Right atrium auricular region (tissue), 2 donors: ENCODE data around the gene SLAMF8. TPM values are rescaled to one million over a fixed set of nuclear protein-coding genes. Genes with fewer than 3 reads are reported as not detected.

Experiments
- DNase-seq: peaks from one replicate; pipeline ENCODE4 v3.0.0-alpha.2; 2019; ENCODE audit warnings: low spot score
- H3K27ac ChIP-seq, 2 donors: fragments of 200-600 bp; sonication (generic); 1 replicate in 1 of 2; 2 replicates in 1 of 2; pipeline ENCODE4 v1.5.1; 2016 to 2019
- H3K27me3 ChIP-seq, 2 donors: fragments of 200-600 bp; sonication (generic); one replicate each; pipeline versions ENCODE4 v1.5.1 to v1.6.0; 2017 to 2019
- H3K36me3 ChIP-seq: fragments of 200-600 bp; sonication (generic); one replicate; pipeline ENCODE4 v1.5.1; 2016
- H3K4me1 ChIP-seq, 2 donors: fragments of 200-600 bp; sonication (generic); one replicate each; pipeline versions ENCODE4 v1.5.1 to v1.6.0; 2017 to 2019
- H3K4me3 ChIP-seq, 2 donors: fragments of 200-600 bp; sonication (generic); 1 replicate in 1 of 2; 2 replicates in 1 of 2; pipeline ENCODE4 v1.5.1; 2017 to 2019; ENCODE audit warnings: mild to moderate bottlenecking in 1 of 2, moderate library complexity in 1 of 2
- H3K9me3 ChIP-seq, 2 donors: fragments of 200-600 bp; sonication (generic); one replicate each; pipeline ENCODE4 v1.5.1; 2019
- CTCF ChIP-seq, 2 donors: fragments of 200-600 bp; sonication (generic); IDR thresholded peaks; one replicate each; pipeline ENCODE4 v1.5.1; 2019; ENCODE audit warnings: antibody characterized with exemption in 2 of 2
- total RNA-seq, 2 donors: library from RNA; depleted of rRNA; stranded (reverse); fragments of >200 nt; gene quantifications; one replicate each; pipeline ENCODE4 v1.1.0, GENCODE V29; 2016

Gene SLAMF8
- total RNA-seq, 2 donors from 2014 or later: 1.0 to 4.2 TPM

- Histone ChIP-seq H3K27ac (no peak overlapping the region), H3K4me1 (no peaks in the 10 kb centered on the region), H3K9me3 (no peaks in the 10 kb centered on the region), H3K36me3 (no peaks in the 10 kb centered on the region), H3K27me3 (no peaks in the 10 kb centered on the region), H3K4me3 (no peak overlapping the region)
- no peak for DNase-seq
- no peak for TF ChIP-seq CTCF (IDR thresholded peaks at IDR 0.05)
Observed at GRCh38 chr1:159823406-159823805, 3.3 kb upstream of the SLAMF8 start.

GRCh38 chr1:159825564-159825963, 1.1 kb upstream of the SLAMF8 start:
- H3K27me3 ChIP-seq: no peaks in the 10 kb centered on the region
- H3K36me3 ChIP-seq: no peaks in the 10 kb centered on the region
- no peak for TF ChIP-seq CTCF (IDR thresholded peaks at IDR 0.05)
- H3K27ac ChIP-seq: no peak overlapping the region
- DNase-seq: no peak
- no peak overlapping the region for H3K4me3 ChIP-seq
- H3K4me1 ChIP-seq: peaks cover 0 to 13% of the 10 kb centered on the region in 2 donors
- no peaks in the 10 kb centered on the region for H3K9me3 ChIP-seq

GRCh38 chr1:159827102-159827490, 423 bp downstream of the SLAMF8 start:
- Histone ChIP-seq H3K9me3 (no peaks in the 10 kb centered on the region), H3K27ac (peak overlapping the region in 1 of 2 donors; percentile 7), H3K36me3 (no peaks in the 10 kb centered on the region), H3K4me3 (no peak overlapping the region), H3K4me1 (peaks cover 0 to 19% of the 10 kb centered on the region in 2 donors), H3K27me3 (no peaks in the 10 kb centered on the region)
- no peak for DNase-seq
- TF ChIP-seq CTCF (IDR thresholded peaks at IDR 0.05): no peak

- Histone ChIP-seq H3K4me1 (peaks cover 0 to 19% of the 10 kb centered on the region in 2 donors), H3K27ac (no peak overlapping the region), H3K36me3 (no peaks in the 10 kb centered on the region), H3K4me3 (no peak overlapping the region), H3K9me3 (no peaks in the 10 kb centered on the region), H3K27me3 (no peaks in the 10 kb centered on the region)
- TF ChIP-seq CTCF (IDR thresholded peaks at IDR 0.05): no peak
- DNase-seq: no peak
Observed at GRCh38 chr1:159827549-159827948, 876 bp downstream of the SLAMF8 start.

GRCh38 chr1:159828176-159828575, 1.5 kb downstream of the SLAMF8 start:
- TF ChIP-seq CTCF (IDR thresholded peaks at IDR 0.05): no peak
- DNase-seq: no peak
- Histone ChIP-seq H3K36me3 (no peaks in the 10 kb centered on the region), H3K27me3 (no peaks in the 10 kb centered on the region), H3K4me3 (no peak overlapping the region), H3K27ac (no peak overlapping the region), H3K4me1 (peaks cover 0 to 19% of the 10 kb centered on the region in 2 donors), H3K9me3 (no peaks in the 10 kb centered on the region)

- no peak overlapping the region for H3K27ac ChIP-seq
- H3K4me3 ChIP-seq: no peak overlapping the region
- DNase-seq: no peak
Observed at GRCh38 chr1:159828581-159829272, 2.1 kb downstream of the SLAMF8 start.

More at GRCh38 chr1:159828581-159829272, 2.1 kb downstream of the SLAMF8 start:
- Histone ChIP-seq H3K4me1 (peaks cover 0 to 19% of the 10 kb centered on the region in 2 donors), H3K27me3 (no peaks in the 10 kb centered on the region), H3K9me3 (no peaks in the 10 kb centered on the region), H3K36me3 (no peaks in the 10 kb centered on the region)
- TF ChIP-seq CTCF (IDR thresholded peaks at IDR 0.05): no peak
